Stimulated activated naive B cell treated with anti-CD40 and anti-IgM and Interleukin-4, amounts not matched to agents 10 μg/mL and 1 μg/mL and 100 μg/mL, for 72 hours (primary cell): ENCODE data around the gene CNTN1.

Experiments
- ATAC-seq, 2 donors: fragments of 150-1000 bp; cut with Tn5 transposase; replicated peaks; 2 replicates each; pipeline ENCODE4 v1.10.0; 2021; ENCODE audit warnings: moderate library complexity in 1 of 2
- DNase-seq: peaks from one replicate; pipeline ENCODE4 v3.0.0; 2021
- H3K27ac Mint-ChIP-seq: one replicate; pipeline ENCODE4 v1.8.0; 2022; ENCODE audit warnings: mild to moderate bottlenecking, mixed read lengths
- H3K27me3 Mint-ChIP-seq, 2 donors: one replicate each; pipeline ENCODE4 v1.8.0; 2022; ENCODE audit warnings: mixed read lengths in 2 of 2
- H3K36me3 Mint-ChIP-seq, 2 donors: one replicate each; pipeline ENCODE4 v1.8.0; 2022; ENCODE audit warnings: mixed read lengths in 2 of 2, mild to moderate bottlenecking in 1 of 2
- H3K4me1 Mint-ChIP-seq, 2 donors: one replicate each; pipeline ENCODE4 v1.8.0; 2022; ENCODE audit warnings: mixed read lengths in 2 of 2, mild to moderate bottlenecking in 1 of 2
- H3K4me3 Mint-ChIP-seq, 2 donors: one replicate each; pipeline ENCODE4 v1.8.0; 2022; ENCODE audit warnings: mild to moderate bottlenecking in 2 of 2, mixed read lengths in 2 of 2, moderate library complexity in 1 of 2
- H3K9me3 Mint-ChIP-seq, 2 donors: one replicate each; pipeline ENCODE4 v1.8.0; 2022; ENCODE audit warnings: mixed read lengths in 2 of 2, mild to moderate bottlenecking in 1 of 2

Gene CNTN1

GRCh38 chr12:40681148-40681547 lies 11.1 kb upstream of the CNTN1 start:
- ATAC-seq (peak; percentile 22 to 44), DNase-seq (no peak)
- no peaks in the 10 kb centered on the region for H3K27me3 Mint-ChIP-seq

DNA sequence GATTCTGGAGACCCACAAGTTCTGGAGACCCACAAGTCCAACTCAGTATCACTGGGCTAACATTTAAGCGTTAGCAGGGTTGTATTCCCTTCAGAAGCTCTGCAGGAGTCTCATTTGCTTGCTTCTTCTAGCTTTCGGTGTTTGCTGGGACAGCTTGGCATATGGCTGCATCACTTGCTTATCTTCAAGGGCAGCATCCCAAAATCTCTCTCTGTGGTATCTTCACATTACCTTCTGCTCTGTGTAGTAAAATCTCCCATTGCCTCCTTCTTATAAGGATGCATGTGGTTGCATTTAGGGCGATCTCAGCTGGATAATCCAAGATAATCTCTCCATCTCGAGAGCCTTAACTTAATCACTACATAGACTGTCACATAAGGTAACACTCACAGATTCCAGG lies 7.3 kb upstream of the CNTN1 start:
- no peak for ATAC-seq
- no peak for DNase-seq
- Mint-ChIP-seq H3K9me3 (no peaks in the 10 kb centered on the region), H3K4me3 (no peak overlapping the region), H3K4me1 (no peaks in the 10 kb centered on the region), H3K27me3 (no peaks in the 10 kb centered on the region), H3K27ac (no peak overlapping the region), H3K36me3 (no peaks in the 10 kb centered on the region)

More at GRCh38 chr12:40681148-40681547, 11.1 kb upstream of the CNTN1 start:
- H3K36me3 Mint-ChIP-seq, result no peaks in the 10 kb centered on the region
- H3K4me1 Mint-ChIP-seq, result no peaks in the 10 kb centered on the region
- no peak overlapping the region for H3K27ac Mint-ChIP-seq
- H3K9me3 Mint-ChIP-seq, result peaks cover 4 to 10% of the 10 kb centered on the region in 2 donors
- H3K4me3 Mint-ChIP-seq, result no peak overlapping the region

DNA sequence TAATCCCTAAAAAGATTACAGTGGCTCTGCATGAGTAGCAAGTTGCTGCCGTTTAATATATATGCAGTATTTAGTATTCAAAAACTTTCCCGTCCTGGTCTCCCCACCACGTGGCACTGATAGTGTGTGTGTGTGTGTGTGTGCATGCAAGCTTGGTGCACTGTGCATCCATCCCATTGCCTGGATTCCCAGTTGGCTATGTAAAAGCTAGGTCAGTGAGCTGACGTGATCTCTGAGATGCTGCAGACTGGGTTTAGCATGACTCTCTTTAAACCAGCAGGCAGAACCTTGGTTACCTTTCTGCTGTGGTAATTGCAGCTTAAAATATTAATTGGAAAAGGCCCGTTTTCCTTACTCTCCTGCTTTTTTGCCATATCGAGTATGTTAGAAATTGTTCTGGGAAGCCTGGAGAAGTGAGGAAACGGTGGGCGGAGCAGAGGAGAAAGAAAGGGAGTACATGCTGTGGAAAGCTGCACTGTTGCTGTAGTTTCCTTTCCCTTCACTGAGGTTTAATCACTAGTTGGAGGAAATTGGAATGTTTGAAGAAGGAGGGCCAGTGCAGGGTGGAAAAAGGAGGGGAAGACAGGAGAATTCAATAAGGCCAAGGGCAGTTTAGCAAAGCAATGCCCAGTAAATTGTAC lies 4.0 kb upstream of the CNTN1 start:
- ATAC-seq (no peak), DNase-seq (no peak)
- no peaks in the 10 kb centered on the region for H3K9me3 Mint-ChIP-seq
- H3K4me3 Mint-ChIP-seq, result no peak overlapping the region
- H3K27ac Mint-ChIP-seq, result no peak overlapping the region
- H3K36me3 Mint-ChIP-seq, result no peaks in the 10 kb centered on the region
- H3K4me1 Mint-ChIP-seq, result peaks cover 0 to 8% of the 10 kb centered on the region in 2 donors
- H3K27me3 Mint-ChIP-seq, result peaks cover 19 to 20% of the 10 kb centered on the region in 2 donors

DNA sequence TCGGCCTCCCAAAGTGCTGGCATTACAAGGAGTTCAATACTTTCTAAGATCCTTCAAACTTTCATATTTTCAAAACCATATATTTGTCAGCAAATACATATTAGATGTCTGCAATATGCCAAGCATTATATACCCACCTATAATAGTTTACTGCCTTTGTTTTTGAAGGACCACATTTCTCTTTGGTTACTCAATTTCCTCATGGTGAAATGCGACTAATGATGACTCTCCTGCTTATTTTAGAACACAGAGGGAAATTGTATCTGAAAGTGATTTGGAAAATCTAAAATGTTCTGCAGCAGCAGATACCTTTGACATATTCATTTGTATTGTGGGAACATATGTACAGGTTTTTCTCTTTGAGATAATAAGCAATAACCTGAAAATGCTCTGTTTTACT lies 2.7 kb upstream of the CNTN1 start:
- no peaks in the 10 kb centered on the region for H3K9me3 Mint-ChIP-seq
- no peak for ATAC-seq

GRCh38 chr12:40692765-40693206 lies 547 bp downstream of the CNTN1 start:
- no peak overlapping the region for H3K4me3 Mint-ChIP-seq
- H3K27ac Mint-ChIP-seq, result no peak overlapping the region
- peaks cover 0 to 8% of the 10 kb centered on the region in 2 donors for H3K4me1 Mint-ChIP-seq
- no peaks in the 10 kb centered on the region for H3K36me3 Mint-ChIP-seq
- ATAC-seq, result peak in 1 of 2 donors; percentile 10
- no peaks in the 10 kb centered on the region for H3K9me3 Mint-ChIP-seq
- no peak for DNase-seq
- peaks cover 29 to 33% of the 10 kb centered on the region in 2 donors for H3K27me3 Mint-ChIP-seq

More for the DNA sequence above, 2.7 kb upstream of the CNTN1 start:
- Mint-ChIP-seq H3K36me3 (no peaks in the 10 kb centered on the region), H3K4me1 (peaks cover 0 to 8% of the 10 kb centered on the region in 2 donors), H3K27ac (no peak overlapping the region), H3K27me3 (peaks cover 25 to 33% of the 10 kb centered on the region in 2 donors), H3K4me3 (no peak overlapping the region)
- no peak for DNase-seq

- Mint-ChIP-seq H3K27me3 (peaks cover 29 to 33% of the 10 kb centered on the region in 2 donors), H3K4me3 (no peak overlapping the region), H3K4me1 (peaks cover 0 to 8% of the 10 kb centered on the region in 2 donors), H3K36me3 (no peaks in the 10 kb centered on the region), H3K27ac (no peak overlapping the region), H3K9me3 (no peaks in the 10 kb centered on the region)
- ATAC-seq (no peak), DNase-seq (no peak)
Observed at GRCh38 chr12:40693207-40693821, 1.1 kb downstream of the CNTN1 start.

GRCh38 chr12:40697566-40698259 lies 5.5 kb downstream of the CNTN1 start:
- Mint-ChIP-seq H3K27ac (no peak overlapping the region), H3K27me3 (peaks cover 14 to 18% of the 10 kb centered on the region in 2 donors), H3K4me1 (no peaks in the 10 kb centered on the region), H3K36me3 (no peaks in the 10 kb centered on the region), H3K4me3 (no peak overlapping the region), H3K9me3 (peaks cover 0 to 3% of the 10 kb centered on the region in 2 donors)
- DNase-seq (no peak), ATAC-seq (no peak)

GRCh38 chr12:40701756-40702155 lies 9.5 kb downstream of the CNTN1 start:
- no peak overlapping the region for H3K4me3 Mint-ChIP-seq
- ATAC-seq, result no peak
- no peak overlapping the region for H3K27ac Mint-ChIP-seq
- no peaks in the 10 kb centered on the region for H3K4me1 Mint-ChIP-seq
- H3K9me3 Mint-ChIP-seq, result peaks cover 0 to 3% of the 10 kb centered on the region in 2 donors
- DNase-seq, result no peak
- no peaks in the 10 kb centered on the region for H3K27me3 Mint-ChIP-seq
- H3K36me3 Mint-ChIP-seq, result no peaks in the 10 kb centered on the region

DNA sequence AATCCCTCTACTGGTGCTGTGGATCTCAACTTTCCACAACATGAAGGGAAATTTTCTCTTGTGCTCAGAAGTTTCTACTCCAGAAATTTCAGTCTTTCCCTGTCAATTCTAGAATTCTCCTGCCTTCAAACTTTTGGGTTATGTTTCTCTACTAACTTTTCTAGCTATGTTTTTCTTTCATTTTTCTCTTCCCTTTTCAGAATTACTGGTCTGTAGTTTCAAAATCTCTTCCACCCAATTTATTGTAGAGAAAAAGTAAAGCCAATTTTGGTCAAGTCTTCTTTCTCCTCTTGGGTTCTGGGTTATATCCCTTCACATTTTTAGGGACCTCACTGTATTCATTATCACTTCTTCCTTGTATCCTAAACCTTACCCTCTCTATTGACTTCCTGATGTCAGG lies 18.9 kb downstream of the CNTN1 start:
- DNase-seq, result no peak
- Mint-ChIP-seq H3K4me3 (no peak overlapping the region), H3K27ac (no peak overlapping the region), H3K4me1 (no peaks in the 10 kb centered on the region), H3K36me3 (no peaks in the 10 kb centered on the region), H3K9me3 (peaks cover 0 to 2% of the 10 kb centered on the region in 2 donors), H3K27me3 (peaks cover 0 to 5% of the 10 kb centered on the region in 2 donors)
- no peak for ATAC-seq

DNA sequence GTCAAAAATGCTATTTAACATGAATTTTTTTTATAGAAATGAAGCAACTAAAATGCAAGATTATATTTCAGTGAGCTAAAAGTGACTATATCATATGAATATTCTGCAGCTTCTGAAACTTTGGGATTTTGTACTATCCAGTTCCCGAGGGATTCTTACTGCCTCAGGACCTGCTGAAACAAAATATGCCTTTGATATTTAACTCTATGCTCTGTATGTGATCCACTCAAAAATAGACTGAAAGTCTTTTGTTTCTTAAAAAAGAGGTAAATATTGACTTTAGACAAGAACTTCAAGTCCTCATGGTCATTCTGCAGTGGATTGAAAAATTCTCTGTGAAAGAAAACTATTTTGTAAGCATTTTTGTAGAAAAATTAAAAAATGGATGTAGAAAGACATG lies 22.4 kb downstream of the CNTN1 start:
- ATAC-seq (no peak), DNase-seq (no peak)
- Mint-ChIP-seq H3K4me3 (no peak overlapping the region), H3K27ac (no peak overlapping the region), H3K4me1 (no peaks in the 10 kb centered on the region), H3K36me3 (no peaks in the 10 kb centered on the region), H3K27me3 (peaks cover 0 to 5% of the 10 kb centered on the region in 2 donors), H3K9me3 (peaks cover 0 to 2% of the 10 kb centered on the region in 2 donors)

- H3K4me3 Mint-ChIP-seq, result no peak overlapping the region
- ATAC-seq, result no peak
- DNase-seq, result no peak
- H3K36me3 Mint-ChIP-seq, result no peaks in the 10 kb centered on the region
- H3K4me1 Mint-ChIP-seq, result no peaks in the 10 kb centered on the region
- H3K27ac Mint-ChIP-seq, result no peak overlapping the region
- H3K27me3 Mint-ChIP-seq, result peaks cover 0 to 5% of the 10 kb centered on the region in 2 donors
- H3K9me3 Mint-ChIP-seq, result peaks cover 0 to 2% of the 10 kb centered on the region in 2 donors
Observed at GRCh38 chr12:40716037-40716436, 23.8 kb downstream of the CNTN1 start.

DNA sequence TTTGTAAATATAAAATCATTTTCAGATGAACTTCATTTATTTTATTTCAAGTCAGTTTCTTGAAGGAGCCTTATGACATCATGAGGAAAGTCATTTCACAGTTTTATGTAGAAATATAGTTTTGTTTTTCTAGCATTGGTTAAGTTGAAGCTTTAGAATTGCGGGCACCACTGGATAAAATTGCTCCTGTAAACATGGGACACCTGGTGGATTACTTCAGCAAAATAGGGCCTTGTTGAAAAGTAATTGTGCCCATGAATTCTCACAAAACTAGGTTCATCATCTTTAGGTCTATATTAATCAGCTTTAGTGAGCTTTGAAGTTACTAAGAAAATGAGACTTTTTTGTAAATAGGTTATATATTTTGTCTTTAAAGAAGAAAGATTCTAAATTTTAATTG lies 25.3 kb downstream of the CNTN1 start:
- Mint-ChIP-seq H3K27ac (no peak overlapping the region), H3K36me3 (no peaks in the 10 kb centered on the region), H3K4me3 (no peak overlapping the region), H3K27me3 (peaks cover 0 to 5% of the 10 kb centered on the region in 2 donors), H3K9me3 (peaks cover 0 to 2% of the 10 kb centered on the region in 2 donors), H3K4me1 (no peaks in the 10 kb centered on the region)
- DNase-seq (no peak), ATAC-seq (no peak)

GRCh38 chr12:40718878-40719372 lies 26.7 kb downstream of the CNTN1 start:
- Mint-ChIP-seq H3K27me3 (peaks cover 0 to 2% of the 10 kb centered on the region in 2 donors), H3K36me3 (no peaks in the 10 kb centered on the region), H3K4me3 (no peak overlapping the region), H3K4me1 (no peaks in the 10 kb centered on the region), H3K9me3 (no peaks in the 10 kb centered on the region), H3K27ac (no peak overlapping the region)
- no peak for DNase-seq
- ATAC-seq, result no peak

- Mint-ChIP-seq H3K4me3 (no peak overlapping the region), H3K4me1 (no peaks in the 10 kb centered on the region), H3K36me3 (no peaks in the 10 kb centered on the region), H3K27ac (no peak overlapping the region), H3K27me3 (no peaks in the 10 kb centered on the region), H3K9me3 (no peaks in the 10 kb centered on the region)
- DNase-seq, result no peak
- ATAC-seq, result no peak
Observed at GRCh38 chr12:40723001-40723400, 30.8 kb downstream of the CNTN1 start.
